GM21390 (cell line): ENCODE measurements around the gene SCYL1.

ENCODE experiments used
- ATAC-seq: cut with Tn5 transposase; IDR thresholded peaks from one replicate; pipeline ENCODE4 v1.9.1; 2021; ENCODE audit not compliant: unreplicated experiment

Gene SCYL1

GRCh38 chr11:65524741-65525545 lies at the start of gene SCYL1:
Gene SCYL1 (plus strand): TSS chr11:65525083. CDS start chr11:65525154, 71 bp downstream.
- ATAC-seq = peak; percentile 48

GRCh38 chr11:65476632-65477148 lies 48.2 kb upstream of the SCYL1 start:
- ATAC-seq = no peak

GRCh38 chr11:65477149-65477965 lies 47.5 kb upstream of the SCYL1 start:
- ATAC-seq = peak; percentile 75

- ATAC-seq = no peak
These were observed 46.3 kb upstream of the SCYL1 start for GRCh38 chr11:65478388-65479183.

DNA sequence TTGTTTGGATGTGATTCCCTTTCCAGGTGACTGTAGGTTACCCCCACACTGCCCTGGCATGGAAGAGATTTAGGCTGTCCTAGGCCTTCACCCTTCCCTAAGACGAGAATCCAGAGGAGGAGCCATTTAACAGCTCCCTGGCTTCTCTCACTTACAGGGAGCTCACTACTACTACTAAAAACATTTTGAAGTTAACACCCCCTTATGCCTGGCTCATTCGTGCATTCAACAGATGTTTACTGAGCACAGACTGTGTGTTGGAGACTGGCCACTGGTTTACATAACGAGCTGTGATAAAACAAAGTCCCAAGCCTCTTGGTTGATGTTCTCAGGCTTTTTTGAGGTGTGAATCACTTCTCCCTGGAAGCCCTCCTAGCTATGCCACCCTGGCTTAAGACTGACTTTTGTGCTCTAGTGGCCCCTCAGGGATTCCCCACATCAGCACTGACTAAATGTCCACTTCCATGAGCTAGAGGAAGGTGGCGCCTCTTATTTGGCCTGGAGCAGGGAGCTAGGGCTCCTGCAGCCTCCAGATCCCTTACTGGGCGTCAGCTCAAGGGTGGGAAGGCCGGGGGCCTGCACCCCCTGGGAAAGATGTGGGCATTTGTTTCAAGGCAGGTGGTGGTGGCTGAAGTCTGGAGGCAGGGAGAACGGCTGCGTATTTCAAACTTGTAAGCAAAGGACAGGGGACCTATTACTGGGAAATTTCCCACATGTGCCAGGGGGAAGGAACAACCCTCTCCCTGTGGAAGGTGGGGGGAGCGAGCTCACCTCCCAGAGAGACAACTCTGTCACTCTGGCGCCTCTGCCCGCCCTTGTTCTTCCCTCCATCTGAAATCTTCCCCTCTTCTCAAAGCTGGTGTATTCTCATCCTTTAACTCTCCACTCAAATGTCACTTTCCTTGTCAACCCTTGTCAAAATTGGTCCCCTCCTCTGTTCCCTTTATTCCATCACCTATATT lies 45.4 kb upstream of the SCYL1 start:
- no peak for ATAC-seq

DNA sequence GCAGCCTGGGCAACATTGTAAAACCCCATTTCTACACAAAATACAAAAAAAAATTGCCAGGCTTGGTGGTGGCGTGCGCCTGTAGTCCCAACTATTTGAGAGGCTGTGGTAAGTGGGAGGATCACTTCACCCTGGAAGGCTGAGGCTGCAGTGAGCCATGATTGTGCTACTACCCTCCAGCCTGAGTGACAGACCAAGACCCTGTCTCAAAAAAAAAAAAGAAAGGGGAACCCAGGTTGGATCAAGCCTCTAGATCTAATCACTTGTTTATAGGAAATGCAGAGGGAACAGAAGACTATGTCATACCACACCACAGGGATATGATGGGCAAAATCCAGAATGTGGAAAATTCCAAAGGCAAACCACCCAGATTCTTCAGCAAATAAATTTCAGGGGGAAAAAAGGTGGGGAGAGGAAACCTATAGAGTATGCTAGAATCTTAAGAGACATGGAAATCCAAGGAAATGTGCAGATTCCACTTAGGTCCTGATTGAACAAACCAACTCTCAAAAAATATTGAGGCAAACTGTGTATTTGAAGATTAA lies 42.5 kb upstream of the SCYL1 start:
- no peak for ATAC-seq

DNA sequence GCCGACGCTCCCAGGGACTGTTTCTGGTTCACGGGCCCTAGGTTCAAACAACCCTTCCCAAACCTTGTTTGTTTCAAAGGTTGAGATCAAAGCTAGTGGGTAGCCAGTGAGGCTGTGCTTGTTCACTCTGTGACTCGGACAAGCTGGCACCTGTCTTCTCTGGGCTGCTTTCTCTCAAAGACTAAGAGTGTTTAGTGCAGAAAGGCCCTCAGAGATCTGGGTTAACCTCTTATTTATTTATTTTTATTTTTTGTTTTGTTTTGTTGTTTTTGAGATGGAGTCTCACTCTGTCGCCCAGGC lies 39.0 kb upstream of the SCYL1 start:
- no peak for ATAC-seq

GRCh38 chr11:65486570-65487466 lies 38.1 kb upstream of the SCYL1 start:
- no peak for ATAC-seq

DNA sequence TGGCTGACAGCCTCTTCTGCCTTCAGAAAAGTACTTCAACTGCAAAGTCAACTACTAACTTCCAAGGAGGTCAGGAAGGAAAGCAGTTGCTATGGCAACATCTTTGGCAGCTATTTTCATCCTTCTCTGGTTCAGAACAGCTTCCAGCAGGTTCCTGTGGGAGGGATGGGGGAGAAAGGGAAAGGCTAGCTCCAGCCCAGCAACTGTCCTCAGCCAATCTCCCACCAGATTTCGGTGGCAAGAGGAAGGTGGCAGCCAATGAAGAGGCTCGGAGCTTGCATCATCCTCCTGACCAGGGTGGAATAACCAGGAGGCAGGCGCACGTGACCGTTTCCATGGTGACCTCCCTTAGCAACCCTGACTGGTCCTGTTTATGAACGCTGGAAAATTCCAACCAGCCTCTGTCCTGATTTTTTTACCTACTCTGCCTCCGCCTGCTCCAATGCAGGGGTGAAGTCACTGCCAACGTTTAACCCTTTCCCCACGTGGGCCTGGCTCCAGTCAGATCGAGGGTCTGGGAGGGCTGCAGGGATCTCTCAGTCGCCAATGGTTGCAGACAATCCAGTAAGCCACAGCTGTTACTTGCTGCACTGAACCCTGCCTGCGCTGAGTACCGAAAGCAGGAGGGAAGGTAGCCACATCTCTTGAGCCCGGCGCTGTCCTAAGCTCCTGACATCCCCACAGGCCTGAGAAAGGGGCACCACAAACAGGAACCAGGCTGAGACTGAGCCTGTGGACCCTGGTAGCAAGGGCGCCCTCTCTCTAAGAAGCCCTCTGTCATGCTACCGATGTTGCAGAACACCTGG lies 37.2 kb upstream of the SCYL1 start:
- peak; percentile 55 for ATAC-seq

DNA sequence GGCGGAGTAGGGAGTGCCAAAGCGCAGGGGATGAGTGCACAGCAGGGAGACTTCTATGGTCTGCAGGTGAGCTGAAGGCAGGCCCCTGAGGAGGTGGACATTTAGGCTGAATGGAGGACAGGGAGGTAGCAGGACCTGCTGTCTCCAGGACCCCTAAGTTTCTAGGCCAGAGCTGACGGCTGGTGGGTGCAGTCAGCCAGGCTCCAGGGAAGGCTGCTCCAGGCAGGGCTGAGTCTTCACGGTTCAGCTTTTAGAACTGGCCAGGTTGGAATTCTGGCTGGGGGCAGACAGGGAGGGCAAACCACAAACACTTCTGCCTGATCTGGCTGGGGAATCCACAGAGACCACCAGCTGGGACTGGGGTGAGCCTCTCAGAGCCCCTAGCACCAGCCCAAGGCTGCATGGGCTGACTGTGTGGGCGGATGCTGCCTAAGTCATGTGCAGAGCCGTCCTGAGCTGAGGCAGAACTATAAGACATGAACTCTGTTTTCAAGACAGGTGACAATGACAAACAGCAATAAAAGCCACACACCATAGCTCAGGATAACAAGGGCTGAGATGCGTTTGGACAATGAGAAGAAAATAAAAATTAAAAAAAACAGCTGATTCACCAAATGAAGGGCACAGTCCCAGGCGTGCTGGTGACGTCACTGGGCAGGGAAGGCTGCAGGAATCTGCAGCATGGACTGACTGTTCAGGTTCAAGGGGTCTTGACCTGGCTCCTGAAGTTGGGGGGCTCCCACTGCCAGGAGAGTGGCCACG lies 36.4 kb upstream of the SCYL1 start:
- no peak for ATAC-seq

DNA sequence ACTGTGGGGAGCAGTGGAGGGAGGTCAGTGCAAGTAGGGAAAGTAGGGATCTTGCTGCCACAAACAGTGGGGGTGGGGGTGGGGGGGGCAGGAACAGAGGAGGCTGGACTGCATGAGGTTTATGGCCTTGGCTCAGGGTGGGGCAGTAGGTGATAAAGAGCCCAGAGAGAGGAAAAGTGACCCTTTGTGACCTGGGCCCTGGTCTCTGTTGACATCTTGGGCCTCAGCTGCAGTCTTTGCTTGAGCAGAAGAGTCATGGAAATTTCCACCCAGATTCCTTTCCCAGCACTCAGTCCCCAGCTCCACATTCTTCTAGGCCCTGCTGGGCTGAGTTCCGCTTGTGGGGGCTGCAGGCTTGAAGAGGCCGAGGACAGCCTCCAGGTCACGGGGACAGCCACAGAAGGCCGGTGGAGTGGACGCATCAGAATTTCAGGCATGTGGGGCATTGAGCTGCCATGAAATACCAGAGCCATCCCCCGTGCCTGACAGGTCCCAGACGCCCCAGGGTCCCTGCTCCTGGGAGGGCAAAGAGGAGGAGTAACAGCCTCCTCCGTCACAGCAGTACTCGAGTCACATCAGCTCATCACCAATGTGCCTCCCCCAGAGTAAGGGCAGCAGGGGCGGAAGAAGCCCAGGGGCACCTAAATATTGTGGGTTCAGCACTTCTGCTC lies 35.7 kb upstream of the SCYL1 start:
- ATAC-seq = no peak

- no peak for ATAC-seq
These were observed 35.1 kb upstream of the SCYL1 start for GRCh38 chr11:65489706-65490320.

GRCh38 chr11:65491163-65491465 lies 33.8 kb upstream of the SCYL1 start:
- ATAC-seq = no peak

DNA sequence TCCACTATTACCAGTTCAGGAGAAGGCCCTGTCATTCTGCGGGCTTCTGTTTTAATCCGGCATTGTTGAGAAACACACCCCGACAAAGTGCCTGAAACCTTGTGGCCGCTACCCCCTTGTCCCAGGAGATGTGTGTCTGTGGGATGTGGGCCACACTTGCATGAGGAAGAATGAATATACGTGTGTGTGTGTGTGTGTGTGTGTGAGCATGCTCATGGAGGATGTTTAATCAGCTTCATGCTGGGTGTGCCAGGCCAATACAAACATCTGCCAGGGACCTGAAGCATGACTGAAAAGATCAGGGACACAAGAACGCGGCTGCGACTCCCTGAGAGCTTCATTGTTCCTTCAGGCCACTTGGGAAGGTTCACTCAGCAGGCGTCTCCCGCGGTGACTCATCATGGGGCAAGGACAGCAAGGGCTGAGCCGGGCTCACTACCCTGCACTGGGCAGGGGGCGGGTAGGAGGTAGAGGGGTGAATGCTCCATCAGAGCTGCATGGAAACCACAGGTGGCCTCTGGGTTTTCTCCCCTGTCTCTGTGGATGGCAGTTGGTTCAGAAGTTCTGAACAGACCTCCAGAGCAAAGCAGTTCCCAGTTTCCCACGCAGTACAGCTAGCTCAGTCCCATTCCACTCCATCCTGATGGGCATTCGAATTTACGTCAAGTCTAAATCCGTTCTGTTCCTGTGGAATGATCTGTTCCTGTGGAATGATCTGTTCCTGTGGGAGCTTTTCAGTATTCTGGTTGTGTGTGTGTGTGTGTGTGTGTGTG lies 33.1 kb upstream of the SCYL1 start:
- ATAC-seq = no peak

DNA sequence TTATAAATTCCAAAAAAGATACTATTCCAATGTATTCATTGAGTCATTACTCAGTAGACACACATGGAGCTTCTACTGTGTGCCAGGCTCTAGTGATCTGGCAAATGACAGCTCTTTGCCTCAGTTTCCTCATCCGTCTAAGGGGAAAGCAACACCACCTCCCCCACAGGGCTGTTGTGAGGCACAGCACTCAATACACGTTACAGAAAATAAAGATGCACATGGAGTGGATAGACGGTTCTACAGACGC lies 32.6 kb upstream of the SCYL1 start:
- ATAC-seq = no peak
